HG03460 (cell line): Measurements from ENCODE around the gene LYRM7.
"Not testable (repeated sequence)": the region's sequence is repeated elsewhere in the genome, so short reads cannot be mapped to it uniquely, and the experiment has no call there.

Experiments used
- ATAC-seq: cut with Tn5 transposase; IDR thresholded peaks from one replicate; pipeline ENCODE4 v1.9.1; 2021; ENCODE audit not compliant: unreplicated experiment

The LYRM7 gene

DNA sequence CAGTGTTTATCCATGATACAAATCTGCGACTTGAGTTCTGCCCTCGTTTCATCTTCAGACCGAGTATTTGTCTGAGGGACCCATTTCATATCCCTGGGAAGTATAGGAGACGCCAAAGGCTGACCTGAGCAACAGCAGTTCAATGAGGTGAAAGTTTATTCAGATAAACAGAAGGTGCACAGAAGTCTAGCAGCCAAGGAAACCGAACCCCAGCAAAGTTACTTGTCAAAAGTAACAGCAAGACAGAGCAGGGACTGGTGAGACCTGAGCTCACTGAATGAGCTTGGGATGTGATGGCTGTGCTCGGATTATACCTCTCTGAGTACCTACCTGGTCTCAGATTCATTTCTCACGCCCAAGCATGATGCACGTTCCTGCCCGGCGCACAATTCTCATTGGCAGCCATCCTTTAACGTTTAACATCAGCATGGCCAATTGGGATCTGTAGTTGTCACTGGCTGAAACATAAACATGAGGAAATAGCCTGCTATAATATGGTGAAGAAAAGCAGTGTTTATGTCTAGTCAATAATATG is 599 bp downstream of the LYRM7 start:
- no peak for ATAC-seq

DNA sequence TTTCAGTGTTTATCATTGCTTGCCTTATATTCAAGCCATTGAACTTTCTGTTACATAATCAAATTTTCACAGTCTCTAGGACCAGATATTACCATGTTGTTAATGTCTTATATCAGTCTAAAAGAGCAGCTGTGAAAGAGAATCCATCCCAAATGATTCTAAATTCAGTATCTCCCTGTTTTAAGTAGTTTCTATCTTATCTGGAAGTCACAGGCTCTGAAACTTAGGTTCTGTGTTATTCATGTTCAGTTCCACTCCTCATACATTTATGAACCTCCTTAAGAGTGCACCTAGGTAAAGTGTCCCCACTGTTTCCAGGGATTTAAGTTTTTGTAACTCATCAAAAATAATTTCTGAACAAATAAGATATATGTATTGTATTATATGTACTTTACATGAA is 9.7 kb downstream of the LYRM7 start:
- ATAC-seq, result no peak

DNA sequence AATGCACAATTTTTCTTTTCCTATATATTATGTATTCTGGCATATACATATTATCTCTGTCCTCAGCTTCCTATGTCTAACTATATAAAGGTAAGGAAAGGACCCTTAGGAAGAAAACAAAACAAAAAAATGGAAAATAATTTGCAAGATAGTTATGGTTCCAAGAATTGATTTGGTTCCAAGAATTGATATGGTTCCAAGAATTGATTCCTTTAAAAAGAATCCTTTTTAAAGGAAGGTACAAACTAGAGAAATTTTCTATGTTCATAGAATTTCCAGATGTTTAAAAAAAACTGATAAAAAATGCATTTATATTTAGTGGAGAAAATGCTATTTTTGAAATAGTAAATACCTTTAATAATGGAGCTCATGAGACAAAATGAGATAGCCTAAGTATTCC is 12.1 kb downstream of the LYRM7 start:
- no peak for ATAC-seq

DNA sequence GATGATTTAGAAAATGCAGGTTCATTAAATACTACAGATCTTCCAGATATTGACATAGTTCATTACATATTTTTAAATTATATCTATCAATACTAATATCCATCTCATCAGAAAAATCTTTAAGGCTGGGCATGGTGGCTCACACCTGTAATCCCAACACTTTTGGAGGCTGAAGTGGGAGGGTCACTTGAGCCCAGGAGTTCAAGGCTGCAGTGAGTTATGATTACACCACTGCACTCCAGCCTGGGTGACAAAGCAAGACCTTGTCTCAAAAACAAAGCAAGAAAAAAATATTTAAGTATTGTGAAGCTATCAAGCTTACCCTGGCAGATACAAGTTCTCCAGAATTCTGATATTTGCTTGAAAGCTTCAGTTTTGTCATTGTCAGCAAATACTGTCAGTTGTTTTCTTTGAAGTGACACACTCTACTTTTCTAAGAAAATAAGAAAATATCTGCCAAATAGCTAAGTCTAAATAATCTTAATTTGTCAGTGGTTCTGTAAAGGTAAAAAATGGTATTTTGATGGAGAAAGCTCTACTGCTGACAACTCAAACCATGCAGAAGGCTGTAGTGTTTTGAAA is 14.9 kb downstream of the LYRM7 start:
- no peak for ATAC-seq

DNA sequence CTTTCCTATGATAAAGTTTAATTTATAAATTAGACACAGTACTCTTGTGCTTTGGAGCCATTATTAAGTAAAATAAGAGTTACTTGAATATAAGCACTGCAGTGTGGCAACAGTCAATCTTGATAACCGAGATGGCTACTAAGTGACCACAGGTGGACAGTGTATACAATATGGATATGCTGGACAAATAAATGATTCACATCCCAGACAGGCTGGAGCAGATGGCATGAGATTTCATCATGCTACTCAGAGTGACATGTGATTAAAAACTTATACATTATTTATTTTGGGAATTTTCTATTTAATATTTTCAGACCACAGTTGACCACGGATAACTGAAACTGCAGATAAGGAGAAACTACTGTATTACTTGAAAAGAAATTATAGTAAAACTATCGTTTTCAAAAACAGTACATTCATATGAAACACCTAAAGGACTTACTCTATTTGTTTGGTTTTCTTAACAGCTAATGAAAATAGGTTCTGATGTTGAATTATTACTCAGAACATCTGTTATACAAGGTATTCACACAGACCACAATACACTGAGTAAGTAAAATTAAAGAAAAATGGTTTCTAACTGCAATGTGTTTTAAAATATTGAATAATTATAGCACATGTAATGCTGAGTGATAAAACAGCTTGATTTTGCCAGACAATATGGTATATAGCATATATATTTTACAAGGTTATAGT is 16.0 kb downstream of the LYRM7 start:
- no peak for ATAC-seq

DNA sequence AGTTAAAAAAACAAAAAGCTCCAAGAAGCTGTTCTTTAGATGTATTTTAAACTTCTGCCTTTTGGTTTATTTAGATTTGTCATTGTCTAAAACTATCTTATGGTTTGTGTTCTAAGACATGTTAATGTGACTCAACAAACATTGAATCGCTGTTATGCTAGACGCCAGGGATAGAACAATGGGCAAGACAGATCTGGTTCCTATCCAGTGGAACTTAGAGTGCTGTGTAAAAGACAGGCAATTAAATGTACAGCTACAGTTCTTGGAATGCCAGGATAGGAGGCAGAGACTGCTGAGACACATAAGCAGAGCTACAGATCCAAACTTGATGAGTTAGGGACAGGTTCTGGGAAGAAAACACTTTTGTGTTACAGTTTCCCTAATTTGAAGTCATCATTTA is 22.4 kb downstream of the LYRM7 start:
- ATAC-seq, result no peak

DNA sequence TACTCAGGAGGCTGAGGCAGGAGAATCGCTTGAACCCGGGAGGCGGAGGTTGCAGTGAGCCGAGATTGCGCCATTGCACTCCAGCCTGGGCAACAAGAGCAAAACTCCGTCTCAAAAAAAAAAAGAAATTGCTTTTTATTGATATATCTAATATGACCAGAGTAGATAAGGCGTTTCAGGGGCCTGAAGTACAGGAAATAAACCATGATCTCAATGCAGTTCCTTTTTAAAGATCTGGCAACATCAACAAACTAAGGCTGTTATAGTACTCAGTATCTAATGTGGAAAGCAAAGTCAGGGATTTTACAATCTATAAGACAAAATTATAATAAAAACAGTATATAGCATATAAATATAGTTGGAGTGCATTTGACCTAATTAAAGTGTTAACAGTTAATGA is 23.2 kb downstream of the LYRM7 start:
- ATAC-seq, result not testable (repeated sequence)

DNA sequence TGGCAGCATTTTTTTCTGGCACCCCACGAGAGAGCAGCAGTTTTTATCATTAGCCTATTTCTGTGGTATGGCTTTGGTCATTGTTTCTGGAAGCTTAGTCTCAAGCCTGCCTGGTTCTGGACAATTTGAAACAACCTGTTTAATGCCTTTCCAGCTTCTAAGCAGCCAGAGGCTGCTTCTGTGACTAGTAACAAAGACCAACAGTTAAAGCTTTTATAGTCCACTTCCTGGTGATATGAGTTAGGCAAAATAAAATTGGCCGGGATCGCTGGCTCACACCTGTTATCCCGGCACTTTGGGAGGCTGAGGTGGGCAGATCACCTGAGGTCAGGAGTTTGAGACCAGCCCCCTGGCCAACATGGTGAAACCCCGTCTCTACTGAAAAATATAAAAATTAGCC is 24.0 kb downstream of the LYRM7 start:
- ATAC-seq, result no peak

DNA sequence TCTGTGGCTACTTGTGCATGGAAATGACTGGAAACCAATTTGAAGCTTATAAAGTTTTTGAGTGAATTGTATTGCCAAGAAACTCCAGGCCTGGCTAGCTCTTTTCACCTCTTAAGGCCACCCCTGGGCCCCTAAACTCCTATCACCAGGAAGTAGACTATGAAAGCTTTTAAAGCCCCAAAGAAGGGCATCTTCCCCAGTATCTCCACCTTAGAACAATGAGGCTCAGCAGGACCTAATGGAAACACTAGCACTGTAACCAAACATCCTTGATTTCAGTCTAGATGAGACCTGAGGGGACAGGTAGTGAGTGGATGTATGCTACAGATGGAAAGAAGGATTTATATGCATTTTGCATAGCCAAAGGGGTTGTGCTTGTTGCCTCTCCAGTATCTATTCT is 25.0 kb downstream of the LYRM7 start:
- no peak for ATAC-seq

DNA sequence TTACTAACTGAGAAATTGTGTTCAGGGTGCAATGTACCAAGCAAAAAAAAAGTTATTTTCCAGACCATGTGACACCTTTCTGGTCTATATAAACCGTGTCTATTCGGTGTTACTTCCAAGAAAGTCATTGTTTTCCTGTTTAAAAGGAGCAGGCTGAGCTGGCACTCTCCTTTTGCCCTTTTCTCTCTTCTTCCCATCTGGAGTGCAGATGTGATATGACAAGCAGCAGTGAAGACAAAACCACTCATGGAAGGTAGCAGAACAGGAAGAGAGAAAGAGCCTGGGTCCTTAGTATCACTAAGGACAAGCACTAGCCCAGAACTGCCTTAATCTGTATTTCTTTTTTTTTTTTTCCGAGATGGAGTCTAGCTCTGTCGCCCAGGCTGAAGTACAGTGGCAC is 25.6 kb downstream of the LYRM7 start:
- ATAC-seq, result no peak

DNA sequence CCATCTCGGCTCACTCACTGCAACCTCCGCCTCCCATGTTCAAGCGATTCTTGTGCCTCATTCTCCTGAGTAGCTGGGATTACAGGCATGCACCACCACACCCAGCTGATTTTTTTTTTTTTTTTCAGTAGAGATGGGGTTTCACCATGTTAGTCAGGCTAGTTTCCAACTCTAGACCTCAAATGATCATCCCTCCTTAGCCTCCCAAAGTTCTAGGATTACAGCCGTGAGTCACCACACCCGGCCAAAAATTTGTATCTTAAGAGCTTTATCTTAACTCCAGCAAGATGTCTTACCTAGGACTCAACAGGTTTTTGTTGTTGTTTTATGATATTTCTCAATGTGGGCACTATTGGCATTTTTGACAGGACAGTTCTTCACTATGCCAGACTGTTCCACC is 27.9 kb downstream of the LYRM7 start:
- ATAC-seq, result no peak

DNA sequence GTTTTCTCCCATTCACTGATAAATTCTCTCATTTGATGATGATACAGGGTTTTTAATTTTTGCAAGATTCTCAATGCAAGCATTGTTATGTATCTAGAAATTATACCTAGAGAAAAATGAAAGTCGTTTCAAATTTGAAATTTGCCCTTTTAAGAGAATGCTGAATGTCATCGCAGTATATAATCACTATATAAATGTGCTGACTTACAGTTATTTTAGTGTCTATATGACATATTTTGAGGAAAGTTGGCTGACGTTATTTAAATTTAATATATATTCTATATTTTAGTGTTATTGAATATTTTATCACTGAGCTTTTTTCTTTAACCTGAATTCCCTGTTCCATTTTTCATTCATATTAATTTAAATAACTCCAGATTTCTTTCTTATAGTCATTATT is 29.8 kb downstream of the LYRM7 start:
- ATAC-seq, result no peak

DNA sequence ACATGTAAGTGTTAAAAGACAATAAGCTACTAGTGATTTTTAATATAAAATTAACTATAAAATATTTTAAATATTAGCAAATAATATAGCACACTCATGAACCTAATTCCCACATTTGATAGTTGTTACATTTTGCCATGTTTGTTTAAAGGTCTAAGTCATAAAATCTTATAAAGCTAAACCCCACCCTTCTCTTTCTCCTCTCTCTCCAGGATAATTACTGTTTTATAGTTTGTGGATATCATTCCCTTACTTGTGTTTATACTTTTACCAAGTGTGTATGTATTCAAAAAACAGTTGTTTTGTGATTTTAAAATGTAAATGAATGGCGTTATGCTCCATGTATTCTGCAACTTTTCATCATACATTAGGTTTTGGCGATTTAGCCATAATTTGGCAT is 34.2 kb downstream of the LYRM7 start:
- ATAC-seq, result no peak

DNA sequence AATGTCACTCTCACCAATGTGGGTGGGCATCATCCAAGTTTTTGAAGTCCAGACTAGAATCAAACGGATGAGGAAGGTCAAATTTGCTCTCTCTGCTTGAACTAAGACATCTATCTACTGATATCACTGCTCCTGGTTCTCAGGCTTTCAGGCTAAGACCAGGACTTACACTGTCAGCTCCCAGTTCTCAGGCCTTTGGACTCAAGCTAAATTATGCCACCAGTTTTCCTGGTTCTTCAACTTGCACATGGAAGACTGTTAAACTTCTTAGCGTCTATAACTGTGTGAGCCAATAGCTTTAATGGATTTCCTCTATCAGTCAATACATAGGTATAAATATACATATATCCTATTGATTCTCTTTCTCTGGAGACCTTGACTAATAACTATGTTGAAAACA is 35.3 kb downstream of the LYRM7 start:
- no peak for ATAC-seq

DNA sequence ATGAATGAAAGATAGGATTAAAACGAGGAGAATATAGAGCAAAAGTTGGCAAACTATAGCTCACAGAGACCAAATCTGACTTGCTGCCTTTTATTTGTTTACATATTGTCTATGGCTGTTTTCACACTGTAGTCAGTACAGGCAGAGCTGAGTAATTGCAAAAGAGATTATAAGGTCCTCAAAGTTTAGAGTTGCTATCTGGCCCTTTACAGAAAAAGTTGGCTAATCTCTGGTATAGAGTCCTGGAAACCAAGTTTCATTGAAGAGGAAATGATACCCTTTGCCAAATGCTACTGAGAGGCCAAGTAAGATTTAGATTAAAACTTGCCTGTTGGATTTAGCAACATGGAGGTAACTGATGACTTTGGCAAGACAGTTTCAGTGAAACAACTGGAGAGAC is 36.0 kb downstream of the LYRM7 start:
- no peak for ATAC-seq

DNA sequence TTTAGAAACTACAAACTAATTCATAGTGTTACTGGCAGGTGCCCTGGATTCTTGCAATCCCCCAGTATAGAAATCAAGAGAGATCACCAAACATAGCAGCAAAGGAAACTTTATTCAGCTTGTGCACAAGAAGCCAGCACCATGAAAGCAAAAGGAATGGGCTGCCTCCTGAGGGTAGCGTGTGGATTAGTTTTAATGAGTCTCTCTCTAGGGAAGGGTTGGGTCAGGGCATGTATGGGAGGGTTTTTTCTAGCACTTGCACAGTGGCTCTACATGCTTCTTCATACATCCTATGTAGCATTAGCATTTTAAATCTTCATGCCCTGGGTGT is 38.4 kb downstream of the LYRM7 start:
- ATAC-seq, result no peak

DNA sequence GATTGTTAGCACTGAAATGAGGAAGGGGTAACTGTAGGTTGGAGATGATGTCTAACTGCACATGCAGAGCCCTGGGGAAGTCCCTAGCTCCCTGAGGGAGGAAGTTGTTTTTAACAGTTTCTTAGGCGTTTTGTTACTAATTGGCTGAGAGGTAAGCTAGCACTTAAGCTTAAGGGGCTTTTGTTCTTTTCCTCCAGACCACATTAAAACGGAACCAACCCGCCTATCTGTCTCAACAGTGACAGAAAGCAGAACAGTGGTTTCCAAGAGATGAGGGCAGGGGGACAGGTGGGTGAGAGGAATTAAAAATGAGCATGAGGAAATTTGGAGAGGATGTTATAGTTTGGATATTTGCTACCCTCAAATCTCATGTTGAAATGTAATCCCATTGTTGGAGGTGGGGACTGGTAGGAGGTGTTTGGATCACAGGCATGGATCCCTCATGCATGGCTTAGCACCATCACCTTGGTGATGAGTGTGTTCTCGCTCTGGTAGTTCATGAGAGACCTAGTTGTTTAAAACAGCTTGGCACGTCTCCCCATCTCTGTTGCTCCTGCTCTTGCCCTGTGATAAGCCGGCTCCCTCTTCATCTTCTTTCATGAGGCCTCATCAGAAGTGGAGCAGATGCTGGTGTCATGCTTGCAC is 38.9 kb downstream of the LYRM7 start:
- ATAC-seq, result peak; percentile 80

DNA sequence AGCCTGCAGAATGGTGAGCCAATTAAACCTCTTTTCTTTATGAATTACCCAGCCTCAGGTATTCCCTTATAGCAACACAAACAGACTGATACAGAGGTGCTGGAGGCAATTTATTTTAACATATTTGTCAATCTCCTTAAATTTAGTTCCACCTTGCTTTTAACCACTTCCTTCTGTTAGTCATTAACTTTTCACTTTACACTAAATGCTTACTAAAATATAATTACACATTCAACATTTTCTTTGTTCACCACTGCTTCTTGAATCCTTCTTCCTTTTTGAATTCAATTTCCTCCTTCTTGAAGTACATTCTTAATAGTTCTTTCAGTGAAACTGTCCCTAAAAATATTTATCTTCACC is 39.4 kb downstream of the LYRM7 start:
- peak; percentile 0 for ATAC-seq

DNA sequence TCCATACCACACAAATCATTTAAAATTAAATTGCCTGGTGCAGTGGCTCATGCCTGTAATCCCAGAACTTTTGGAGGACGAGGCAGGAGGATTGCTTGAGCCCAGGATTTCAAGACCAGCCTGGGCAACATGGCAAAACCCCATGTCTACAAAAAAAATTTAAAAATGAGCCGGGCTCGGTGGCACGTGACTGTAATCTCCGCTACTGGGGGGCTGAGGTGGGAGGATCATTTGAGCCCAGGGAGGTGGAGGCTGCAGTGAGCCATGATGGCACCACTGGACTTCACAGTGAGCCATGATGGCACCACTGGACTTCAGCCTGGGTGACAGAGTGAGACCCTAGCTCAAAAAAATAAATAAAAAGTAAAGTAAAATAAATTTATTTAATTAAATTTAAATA is 40.9 kb downstream of the LYRM7 start:
- ATAC-seq, result no peak

DNA sequence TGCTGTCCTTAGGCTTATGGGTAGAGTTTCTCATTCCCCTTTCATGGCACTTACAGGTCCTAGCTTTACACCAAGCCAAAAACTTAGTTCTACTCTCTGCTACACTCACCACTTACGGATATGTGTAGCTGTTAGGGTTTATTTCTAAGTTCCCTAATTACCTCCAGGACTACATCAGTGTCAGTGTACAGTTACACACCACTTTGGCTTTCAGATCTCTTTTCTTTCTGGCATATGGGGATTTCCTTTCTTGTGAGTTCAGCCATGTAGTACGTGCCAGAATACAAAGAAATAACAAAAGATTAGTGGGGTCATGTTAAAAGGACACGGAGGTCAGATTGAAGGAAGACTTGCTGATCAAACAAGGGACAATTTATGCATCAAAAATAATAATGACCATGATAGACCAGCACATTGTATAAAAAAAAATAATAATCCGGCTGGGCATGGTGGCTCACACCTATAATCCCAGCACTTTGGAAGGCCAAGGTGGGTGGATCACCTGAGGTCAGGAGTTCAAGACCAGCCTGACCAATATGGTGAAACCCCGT is 41.8 kb downstream of the LYRM7 start:
- ATAC-seq, result peak; percentile 40

DNA sequence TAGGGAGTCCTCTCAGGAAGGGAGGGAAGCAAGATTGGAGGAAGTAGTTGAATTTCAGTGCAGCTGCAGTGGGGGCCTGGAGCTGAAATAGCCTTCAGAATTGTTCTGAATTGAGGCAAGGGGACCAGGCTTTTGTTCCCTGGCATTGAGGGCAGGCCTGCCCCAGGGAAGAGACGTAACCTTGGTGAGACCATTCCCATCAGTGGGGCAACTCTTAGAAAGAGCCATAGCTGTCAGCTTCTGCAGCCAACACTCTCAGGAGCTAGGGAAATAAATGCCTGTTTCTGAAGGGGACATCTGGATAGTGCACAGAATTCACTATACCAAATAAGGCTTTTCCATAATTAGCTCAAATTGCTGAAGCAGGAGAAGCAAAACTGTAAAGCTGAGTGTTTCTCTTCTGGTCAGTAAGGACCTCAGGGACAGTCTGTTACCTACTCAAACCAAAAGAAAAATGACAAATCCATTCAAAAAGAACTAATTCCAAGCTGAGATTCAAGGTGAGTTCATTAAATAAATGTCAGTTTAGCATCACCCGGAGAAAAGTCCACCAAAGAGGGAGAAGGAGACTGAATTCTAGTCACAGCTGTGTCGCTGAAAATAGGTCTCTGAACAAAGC is 44.0 kb downstream of the LYRM7 start:
- ATAC-seq, result no peak

DNA sequence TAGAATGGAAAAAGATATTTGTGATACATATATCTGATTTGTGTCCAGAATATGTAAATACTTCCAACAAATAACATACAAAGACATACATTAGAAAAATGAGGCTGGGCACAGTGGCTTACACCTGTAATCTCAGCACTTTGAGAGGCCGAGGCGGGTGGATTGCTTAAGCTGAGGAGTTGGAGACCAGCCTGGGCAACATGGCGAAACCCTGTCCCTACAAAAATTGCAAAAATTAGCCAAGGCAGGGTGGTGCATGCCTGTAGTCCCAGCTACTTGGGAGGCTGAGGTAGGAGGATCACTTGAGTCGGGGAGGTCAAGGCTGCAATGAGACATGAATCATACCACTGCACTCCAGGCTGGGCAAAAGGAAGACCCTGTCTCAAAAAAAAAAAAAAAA is 47.0 kb downstream of the LYRM7 start:
- no peak for ATAC-seq
